AG04449 (cell line): ENCODE data around the gene RIPK3.

Experiments
- CTCF ChIA-PET: fragments of 350-600 bp; formaldehyde crosslinking; extraction: SDS; loops from one replicate; lab custom pipeline; 2021; ENCODE audit warnings: antibody characterized with exemption; lab: Yijun Ruan, JAX
- POLR2A ChIA-PET: fragments of 400-600, 350-600 bp; formaldehyde crosslinking; extraction: SDS; loops from one replicate; lab custom pipeline; 2020; ENCODE audit warnings: antibody characterized with exemption, inconsistent platforms; lab: Yijun Ruan, JAX
- DNase-seq: peaks from one replicate; pipeline ENCODE4 v3.0.0-alpha.2; 2010; ENCODE audit warnings: low read depth, low spot score
- H3K4me3 ChIP-seq: 2 replicates; pipeline ENCODE4 v1.5.1; 2011; ENCODE audit warnings: low read depth, mild to moderate bottlenecking, control low read depth, low read length
- CTCF ChIP-seq: IDR thresholded peaks from one replicate; pipeline ENCODE4 v1.5.1; 2011; ENCODE audit warnings: mild to moderate bottlenecking, moderate library complexity, low read length, control low read depth, inconsistent platforms; ENCODE audit not compliant: insufficient read depth; ENCODE audit errors: missing control alignments

Gene RIPK3

GRCh38 chr14:24309538-24310264 lies 30.1 kb downstream of the RIPK3 start, which contains the start of gene LTB4R2:
Gene LTB4R2, plus strand, starts transcription at chr14:24310140. Its CDS starts 525 bp downstream, at chr14:24310665.
- no peak for DNase-seq
- CTCF ChIA-PET = interaction anchor here (0.8 to 37.5 kb wide), 16 partner anchors 5 to 252 kb away, joined by 3 to 688 read pairs (median 8); partner anchors contain the start of genes ADCY4, CBLN3, CIDEB and DHRS1

GRCh38 chr14:24308342-24309124 lies 31.3 kb downstream of the RIPK3 start:
- POLR2A ChIA-PET = interaction anchor here (0.7 to 1.7 kb wide), 8 partner anchors 9 to 194 kb away, joined by 3 to 8 read pairs (median 4); partner anchors contain the start of genes DCAF11, DHRS1, NOP9 and NRL
- H3K4me3 ChIP-seq = no peak overlapping the region
- CTCF ChIA-PET = interaction anchor here (0.6 to 37.5 kb wide), 64 partner anchors 4 to 294 kb away, joined by 3 to 688 read pairs (median 5); partner anchors contain the start of genes ADCY4, CBLN3, CHMP4A and CIDEB
- TF ChIP-seq CTCF = no peak
- no peak for DNase-seq

More at GRCh38 chr14:24309538-24310264, 30.1 kb downstream of the RIPK3 start, which contains the start of gene LTB4R2:
- H3K4me3 ChIP-seq = peak within 1 kb of the TSS; percentile 33
- TF ChIP-seq CTCF = no peak
- POLR2A ChIA-PET = interaction anchor here (0.7 to 1.5 kb wide), 2 partner anchors 67 to 121 kb away, joined by 3 to 8 read pairs; no protein-coding TSS in a partner anchor

- ChIA-PET CTCF (interaction anchor here (0.6 to 37.5 kb wide), 70 partner anchors 3 to 293 kb away, joined by 3 to 688 read pairs (median 5); partner anchors contain the start of genes ADCY4, CBLN3, CHMP4A and CIDEB), POLR2A (interaction anchor here (0.7 to 1.7 kb wide), 7 partner anchors 8 to 193 kb away, joined by 3 to 8 read pairs (median 4); partner anchors contain the start of genes DCAF11, DHRS1, NOP9 and NRL)
- TF ChIP-seq CTCF = peak; percentile 88
- no peak within 1 kb of the TSS for H3K4me3 ChIP-seq
- DNase-seq = no peak
Measured at GRCh38 chr14:24307575-24308341, 32.0 kb downstream of the RIPK3 start, which contains the start of gene CIDEB. Gene CIDEB, minus strand, starts transcription at chr14:24307977. Its CDS starts 119 bp downstream, at chr14:24307858.

- TF ChIP-seq CTCF = no peak
- no peak for DNase-seq
- ChIA-PET CTCF (interaction anchor here (0.7 to 37.5 kb wide), 40 partner anchors 3 to 250 kb away, joined by 3 to 688 read pairs (median 6); partner anchors contain the start of genes ADCY4, CBLN3, CIDEB and DCAF11), POLR2A (interaction anchor here (1.7 kb wide), 1 partner anchor 64 kb away, joined by 7 read pairs; the partner anchor contains the start of gene TINF2)
- H3K4me3 ChIP-seq = no peak overlapping the region
Measured at GRCh38 chr14:24307156-24307574, 32.6 kb downstream of the RIPK3 start.

GRCh38 chr14:24304019-24304387 lies 35.8 kb downstream of the RIPK3 start:
- POLR2A ChIA-PET = no interaction called here

More at GRCh38 chr14:24304019-24304387, 35.8 kb downstream of the RIPK3 start:
- no peak for TF ChIP-seq CTCF
- H3K4me3 ChIP-seq = no peak overlapping the region
- CTCF ChIA-PET = interaction anchor here (0.6 to 21.1 kb wide), 4 partner anchors 19 to 246 kb away, joined by 3 to 688 read pairs (median 192); partner anchors contain the start of genes ADCY4, CBLN3, CIDEB and KHNYN
- no peak for DNase-seq
